Thoracic aorta (tissue), 2 donors: Measurements from ENCODE around the gene MED16. TPM values are rescaled to one million over a fixed set of nuclear protein-coding genes. Genes with fewer than 3 reads are reported as not detected.

Experiments used
- ATAC-seq: fragments of 150-250 bp; one replicate; pipeline ENCODE4 v1.8.0; 2017; ENCODE audit warnings: low read depth; ENCODE audit not compliant: insufficient number of reproducible peaks, low FRiP score
- DNase-seq: peaks from one replicate; pipeline ENCODE4 v3.0.0-alpha.2; 2020; ENCODE audit warnings: low spot score
- H3K27ac ChIP-seq, 2 donors: fragments of 200-600 bp; sonication (generic); 1 replicate in 1 of 2; 2 replicates in 1 of 2; pipeline ENCODE4 v1.5.1; 2016; ENCODE audit warnings: mild to moderate bottlenecking in 2 of 2, moderate library complexity in 2 of 2
- H3K27me3 ChIP-seq: fragments of 200-600 bp; sonication (generic); replicated peaks from 2 replicates; pipeline ENCODE4 v1.6.0; 2016; ENCODE audit warnings: mild to moderate bottlenecking; ENCODE audit not compliant: insufficient read depth
- H3K36me3 ChIP-seq: fragments of 200-600 bp; sonication (generic); one replicate; pipeline ENCODE4 v1.5.1; 2016
- H3K4me1 ChIP-seq, 2 donors: fragments of 200-600 bp; sonication (generic); 1 replicate in 1 of 2; 2 replicates in 1 of 2; pipeline versions ENCODE4 v1.5.1 to v1.6.0; 2016; ENCODE audit warnings: low read depth in 2 of 2, mild to moderate bottlenecking in 1 of 2; ENCODE audit not compliant: control insufficient read depth in 1 of 2
- H3K4me3 ChIP-seq: fragments of 200-600 bp; sonication (generic); 2 replicates; pipeline ENCODE4 v1.5.1; 2016; ENCODE audit warnings: mild to moderate bottlenecking
- H3K9me3 ChIP-seq: fragments of 200-600 bp; sonication (generic); 2 replicates; pipeline ENCODE4 v1.5.1; 2016
- total RNA-seq, 2 donors: library from RNA; depleted of rRNA; stranded (reverse); fragments of >200 nt; gene quantifications; one replicate each; pipeline versions ENCODE4 v1.1.0 to v1.2.3, GENCODE V29; 2016
- TF ChIP-seq, protein P1 (sequence below): fragments of 200-600 bp; sonication (generic); IDR thresholded peaks from one replicate; pipeline ENCODE4 v1.5.1; 2019; ENCODE audit warnings: antibody characterized with exemption

The MED16 gene
- total RNA-seq, 2 donors from 2014 or later, result 29.1 to 38.0 TPM

- H3K36me3 ChIP-seq, result no peaks in the 10 kb centered on the region
- peaks cover 7% of the 10 kb centered on the region for H3K27me3 ChIP-seq
- ATAC-seq (no peak), DNase-seq (no peak)
- H3K4me3 ChIP-seq, result no peak overlapping the region
- TF ChIP-seq, protein P1, sequence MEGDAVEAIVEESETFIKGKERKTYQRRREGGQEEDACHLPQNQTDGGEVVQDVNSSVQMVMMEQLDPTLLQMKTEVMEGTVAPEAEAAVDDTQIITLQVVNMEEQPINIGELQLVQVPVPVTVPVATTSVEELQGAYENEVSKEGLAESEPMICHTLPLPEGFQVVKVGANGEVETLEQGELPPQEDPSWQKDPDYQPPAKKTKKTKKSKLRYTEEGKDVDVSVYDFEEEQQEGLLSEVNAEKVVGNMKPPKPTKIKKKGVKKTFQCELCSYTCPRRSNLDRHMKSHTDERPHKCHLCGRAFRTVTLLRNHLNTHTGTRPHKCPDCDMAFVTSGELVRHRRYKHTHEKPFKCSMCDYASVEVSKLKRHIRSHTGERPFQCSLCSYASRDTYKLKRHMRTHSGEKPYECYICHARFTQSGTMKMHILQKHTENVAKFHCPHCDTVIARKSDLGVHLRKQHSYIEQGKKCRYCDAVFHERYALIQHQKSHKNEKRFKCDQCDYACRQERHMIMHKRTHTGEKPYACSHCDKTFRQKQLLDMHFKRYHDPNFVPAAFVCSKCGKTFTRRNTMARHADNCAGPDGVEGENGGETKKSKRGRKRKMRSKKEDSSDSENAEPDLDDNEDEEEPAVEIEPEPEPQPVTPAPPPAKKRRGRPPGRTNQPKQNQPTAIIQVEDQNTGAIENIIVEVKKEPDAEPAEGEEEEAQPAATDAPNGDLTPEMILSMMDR, result no peak
- H3K9me3 ChIP-seq, result no peaks in the 10 kb centered on the region
- H3K4me1 ChIP-seq, result peaks cover 1 to 15% of the 10 kb centered on the region in 2 donors
- no peak overlapping the region for H3K27ac ChIP-seq
These were observed 44.5 kb downstream of the MED16 start for GRCh38 chr19:848386-848921.

- ATAC-seq, result no peak
- Histone ChIP-seq H3K27me3 (peaks cover 7% of the 10 kb centered on the region), H3K4me3 (no peak overlapping the region), H3K36me3 (no peaks in the 10 kb centered on the region), H3K4me1 (peaks cover 5 to 17% of the 10 kb centered on the region in 2 donors), H3K9me3 (no peaks in the 10 kb centered on the region), H3K27ac (no peak overlapping the region)
- TF ChIP-seq, protein P1, result no peak
- DNase-seq, result no peak
These were observed 47.1 kb downstream of the MED16 start for GRCh38 chr19:845707-846521.

DNA sequence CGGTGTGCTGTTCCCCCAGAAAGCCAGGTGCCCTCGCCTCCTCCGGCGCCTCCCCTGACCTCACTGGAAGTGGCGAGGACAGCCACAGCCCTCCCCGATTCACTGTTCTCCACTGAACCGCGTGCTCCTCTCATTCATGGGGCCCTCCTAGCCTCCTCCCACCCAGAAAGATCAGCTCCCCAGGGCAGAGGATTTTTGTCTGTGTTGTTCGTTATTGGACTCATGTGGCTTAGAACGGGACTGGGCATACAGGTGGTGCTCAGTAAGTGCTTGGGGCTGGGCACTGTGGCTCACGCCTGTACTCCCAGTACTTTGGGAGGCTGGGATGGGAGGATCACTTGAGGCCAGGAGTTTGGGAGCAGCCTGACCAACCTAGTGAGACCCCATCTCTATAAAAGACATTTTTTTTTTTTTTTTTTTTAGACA is 48.4 kb downstream of the MED16 start:
- Histone ChIP-seq H3K27ac (no peak overlapping the region), H3K9me3 (no peaks in the 10 kb centered on the region), H3K4me1 (peaks cover 5 to 9% of the 10 kb centered on the region in 2 donors), H3K36me3 (no peaks in the 10 kb centered on the region), H3K27me3 (peaks cover 13% of the 10 kb centered on the region), H3K4me3 (no peak overlapping the region)
- TF ChIP-seq, protein P1, result no peak
- ATAC-seq (no peak), DNase-seq (no peak)

- ATAC-seq, result no peak
- H3K4me1 ChIP-seq, result peaks cover 5 to 9% of the 10 kb centered on the region in 2 donors
- peaks cover 14% of the 10 kb centered on the region for H3K27me3 ChIP-seq
- no peak overlapping the region for H3K27ac ChIP-seq
- TF ChIP-seq, protein P1, result no peak
- no peaks in the 10 kb centered on the region for H3K9me3 ChIP-seq
- H3K4me3 ChIP-seq, result peak overlapping the region; percentile 35
- DNase-seq, result no peak
- H3K36me3 ChIP-seq, result no peaks in the 10 kb centered on the region
These were observed 49.0 kb downstream of the MED16 start for GRCh38 chr19:843836-844545.
